SK-N-SH treated with all-trans-retinoic acid at 6 μM for 48 hours (cell line): ENCODE results near the gene MIDN.
"Not testable (repeated sequence)": the region's sequence is repeated elsewhere in the genome, so short reads cannot be mapped to it uniquely, and the experiment has no call there.

Source experiments
- ARNTL ChIP-seq: fragments of 450-650 bp; formaldehyde crosslinking; IDR thresholded peaks from 2 replicates; pipeline ENCODE4 v1.5.0; 2020; ENCODE audit warnings: low read depth, mild to moderate bottlenecking, moderate library complexity, borderline replicate concordance
- CREB5 ChIP-seq: fragments of 250-450 bp; sonication (Bioruptor Pico); IDR thresholded peaks from 2 replicates; pipeline ENCODE4 v1.5.1; 2020; ENCODE audit warnings: low read depth, mild to moderate bottlenecking, moderate library complexity
- CSDC2 ChIP-seq: fragments of 250-450 bp; sonication (Bioruptor Pico); IDR thresholded peaks from 2 replicates; pipeline ENCODE4 v1.5.0; 2020; ENCODE audit warnings: mild to moderate bottlenecking, moderate library complexity
- CSRNP3 ChIP-seq: fragments of 250-450 bp; sonication (Bioruptor Pico); IDR thresholded peaks from 2 replicates; pipeline ENCODE4 v1.5.1; 2021; ENCODE audit warnings: mild to moderate bottlenecking, moderate library complexity
- ESRRG ChIP-seq: fragments of 250-450 bp; sonication (Bioruptor Pico); IDR thresholded peaks from 2 replicates; pipeline ENCODE4 v1.6.1; 2021; ENCODE audit warnings: mild to moderate bottlenecking
- ISL1 ChIP-seq: fragments of 250-450 bp; sonication (Bioruptor Pico); IDR thresholded peaks from 2 replicates; pipeline ENCODE4 v2.1.2; 2022; ENCODE audit warnings: mild to moderate bottlenecking, moderate library complexity
- PATZ1 ChIP-seq: fragments of 250-450 bp; sonication (Bioruptor Pico); IDR thresholded peaks from 2 replicates; pipeline ENCODE4 v1.8.0; 2020; ENCODE audit warnings: mild to moderate bottlenecking, moderate library complexity, borderline replicate concordance
- PPARA ChIP-seq: fragments of 250-450 bp; sonication (Bioruptor Pico); IDR thresholded peaks from 2 replicates; pipeline ENCODE4 v1.5.0; 2020; ENCODE audit warnings: mild to moderate bottlenecking, borderline replicate concordance
- TCF4 ChIP-seq: fragments of 250-450 bp; sonication (Bioruptor Pico); IDR thresholded peaks from 2 replicates; pipeline ENCODE4 v1.8.0; 2021; ENCODE audit warnings: mild to moderate bottlenecking, moderate library complexity, borderline replicate concordance
- TSHZ2 ChIP-seq: fragments of 250-450 bp; sonication (Bioruptor Pico); IDR thresholded peaks from 2 replicates; pipeline ENCODE4 v1.5.0; 2020; ENCODE audit warnings: mild to moderate bottlenecking, moderate library complexity
- ZFP3 ChIP-seq: fragments of 250-450 bp; sonication (Bioruptor Pico); IDR thresholded peaks from 2 replicates; pipeline ENCODE4 v1.5.0; 2020; ENCODE audit warnings: mild to moderate bottlenecking, moderate library complexity
- ZFP30 ChIP-seq: fragments of 450-650 bp; formaldehyde crosslinking; IDR thresholded peaks from 2 replicates; pipeline ENCODE4 v1.5.0; 2022; ENCODE audit warnings: mild to moderate bottlenecking, moderate library complexity
- ZNF70 ChIP-seq: fragments of 450-650 bp; formaldehyde crosslinking; IDR thresholded peaks from 2 replicates; pipeline ENCODE4 v1.5.0; 2020; ENCODE audit warnings: mild to moderate bottlenecking, moderate library complexity

- not testable (repeated sequence) for TF ChIP-seq CREB5; ISL1 (CRISPR knock-in tag); ARNTL (CRISPR knock-in tag); ZFP3 (CRISPR knock-in tag); CSDC2; PATZ1 (CRISPR knock-in tag); TCF4; TSHZ2 (CRISPR knock-in tag); ZNF70 (CRISPR knock-in tag); PPARA (CRISPR knock-in tag); CSRNP3; ZFP30 (CRISPR knock-in tag); ESRRG (CRISPR knock-in tag)
Observed at GRCh38 chr19:1305354-1305753, 57.0 kb downstream of the MIDN start.
